ENCODE results near the gene VKORC1L1. TPM values are rescaled to one million over a fixed set of nuclear protein-coding genes. Genes with fewer than 3 reads are reported as not detected.
"Not testable (repeated sequence)": the region's sequence is repeated elsewhere in the genome, so short reads cannot be mapped to it uniquely, and the experiment has no call there.

Gene VKORC1L1
- total and polyA plus RNA-seq, 2 of the 8 experiments (the other 6 are each of a cell fraction or from before 2014, with no cell fraction given), result 12.7 to 45.3 TPM

DNA sequence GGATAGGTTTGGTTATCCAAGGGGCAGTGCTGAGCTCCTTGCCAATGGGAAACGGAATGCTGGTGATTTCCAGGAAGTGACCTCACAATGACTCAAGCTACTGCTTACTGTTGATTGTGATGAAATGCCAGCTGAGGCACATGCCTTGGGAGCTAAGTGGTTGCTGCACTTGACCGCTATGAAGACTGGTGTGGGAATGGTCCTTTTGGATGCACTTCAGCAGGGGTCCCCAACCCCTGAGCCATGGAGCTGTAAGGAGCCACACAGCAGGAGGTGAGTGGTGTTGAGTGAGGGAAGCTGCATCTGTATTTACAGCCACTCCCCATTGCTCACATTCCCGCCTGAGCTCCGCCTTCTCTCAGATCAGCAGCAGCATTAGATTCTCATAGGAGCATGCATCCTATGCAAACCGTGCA is 35.3 kb upstream of the VKORC1L1 start:
- H2BK120ac ChIP-seq (replicated peaks; ENCODE audit: low read depth, low read length); H3K27ac ChIP-seq (ENCODE audit: low read depth, low read length); H4K5ac ChIP-seq (ENCODE audit: insufficient read length, low read depth, low read length); H3K79me1 ChIP-seq (ENCODE audit: low read depth, low read length); FAIRE-seq; H3K4me1 ChIP-seq (replicated peaks in 1 of 4; ENCODE audit: control insufficient read depth in 3 of 4, insufficient read depth in 4 of 4, low read length in 3 of 4); H4K91ac ChIP-seq (replicated peaks; ENCODE audit: insufficient read length, low read length); H3K56ac ChIP-seq (replicated peaks; ENCODE audit: insufficient read length, low read depth, low read length); H3K23ac ChIP-seq (ENCODE audit: insufficient read length); H2AK5ac ChIP-seq (ENCODE audit: low read depth, low read length); H3K9me3 ChIP-seq (ENCODE audit: insufficient read depth in 2 of 2, low read depth in 1 of 2, low read length in 1 of 2); H3K9ac ChIP-seq (replicated peaks in 1 of 4; ENCODE audit: extremely low read depth in 1 of 4, low read depth in 3 of 4, low read length in 3 of 4); H2BK15ac ChIP-seq (ENCODE audit: low read length); H4K20me1 ChIP-seq (replicated peaks in 1 of 2; ENCODE audit: control insufficient read depth in 1 of 2, insufficient read depth in 2 of 2, low read length in 2 of 2); H3K4me2 ChIP-seq (ENCODE audit: insufficient read depth in 1 of 2, low read depth in 2 of 2, low read length in 2 of 2); H3K36me3 ChIP-seq (ENCODE audit: control insufficient read depth in 2 of 4, insufficient read depth in 4 of 4, low read length in 3 of 4); H3K27me3 ChIP-seq (replicated peaks in 1 of 4; ENCODE audit: control insufficient read depth in 3 of 4, extremely low read depth in 1 of 4, insufficient read depth in 3 of 4, low read length in 3 of 4); H3K79me2 ChIP-seq (ENCODE audit: control insufficient read depth in 1 of 2, insufficient read depth in 2 of 2, low read length in 2 of 2); POLR2A ChIA-PET (ENCODE audit: partially characterized antibody); H3K4me3 ChIP-seq (ENCODE audit: extremely low read depth in 1 of 4, insufficient read depth in 2 of 4, low read depth in 3 of 4, low read length in 4 of 4); H2BK12ac ChIP-seq (ENCODE audit: low read depth, low read length); H2BK20ac ChIP-seq (ENCODE audit: low read length); H2AFZ ChIP-seq (ENCODE audit: low read length); H3K23me2 ChIP-seq (ENCODE audit: low read depth, low read length); H3K4ac ChIP-seq (replicated peaks; ENCODE audit: insufficient read length, low read depth, low read length); H3K14ac ChIP-seq (ENCODE audit: insufficient read length); DNase-seq (ENCODE audit: low read depth in 1 of 2, low spot score in 2 of 2); H3K18ac ChIP-seq (ENCODE audit: extremely low read depth, low read length); H4K8ac ChIP-seq (ENCODE audit: extremely low read depth, insufficient read depth, low read length): not testable (repeated sequence)
- H2BK5ac ChIP-seq (ENCODE audit: low read depth, low read length), result peak overlapping the region; percentile 38; the same call in 1 of the 2 replicates
- WGBS, 2 experiments (ENCODE audit: extremely low coverage in 1 of 2, insufficient coverage in 1 of 2, insufficient read length in 1 of 2, insufficient replicate concordance in 2 of 2, low coverage in 1 of 2, low lambda C conversion rate in 2 of 2, missing lambda C conversion rate in 1 of 2), result 88% methylated on average over 5 of the region's 5 CpGs; no CpG with 5 or more reads in 1 of the 2 experiments
- peak; percentile 61 for TF ChIP-seq CREB1 (IDR thresholded peaks at IDR 0.05)
- CTCF ChIA-PET (ENCODE audit: partially characterized antibody), result interaction anchor here (3.1 kb wide), 1 partner anchor 13 kb away, joined by 11 read pairs; no protein-coding TSS in a partner anchor
